ENCODE measurements around the gene PLCB3.
A peak's percentile ranks its signal among the peaks of the same experiment; 100 is the strongest.

Gene PLCB3

GRCh38 chr11:64252003-64252872, 908 bp downstream of the PLCB3 start:
- DNase-seq: peak; percentile 64

- no peak for DNase-seq
These were observed 1.7 kb downstream of the PLCB3 start for GRCh38 chr11:64253043-64253442.

GRCh38 chr11:64253481-64253880, 2.2 kb downstream of the PLCB3 start:
- no peak for DNase-seq

GRCh38 chr11:64254326-64254725, 3.0 kb downstream of the PLCB3 start:
- no peak for DNase-seq

GRCh38 chr11:64255135-64256128, 4.1 kb downstream of the PLCB3 start:
- DNase-seq: no peak

GRCh38 chr11:64256300-64256699, 5.0 kb downstream of the PLCB3 start:
- DNase-seq: no peak

GRCh38 chr11:64258356-64258755, 7.0 kb downstream of the PLCB3 start:
- no peak for DNase-seq

- no peak for DNase-seq
These were observed 7.7 kb downstream of the PLCB3 start for GRCh38 chr11:64258946-64259532.

- no peak for DNase-seq
These were observed 8.3 kb downstream of the PLCB3 start for GRCh38 chr11:64259533-64260067.

- no peak for DNase-seq
These were observed 8.9 kb downstream of the PLCB3 start for GRCh38 chr11:64260147-64260708.

- DNase-seq: no peak
These were observed 10.3 kb downstream of the PLCB3 start for GRCh38 chr11:64261556-64262080.

GRCh38 chr11:64262271-64263002, 11.1 kb downstream of the PLCB3 start:
- no peak for DNase-seq

GRCh38 chr11:64263021-64263946, 12.0 kb downstream of the PLCB3 start:
- no peak for DNase-seq

- DNase-seq: no peak
These were observed 12.6 kb downstream of the PLCB3 start for GRCh38 chr11:64263947-64264317.

- DNase-seq: no peak
These were observed 13.1 kb downstream of the PLCB3 start for GRCh38 chr11:64264371-64264852.

- no peak for DNase-seq
These were observed 14.1 kb downstream of the PLCB3 start for GRCh38 chr11:64265176-64266160.

- no peak for DNase-seq
These were observed 15.0 kb downstream of the PLCB3 start for GRCh38 chr11:64266339-64266738.

- no peak for DNase-seq
These were observed 16.0 kb downstream of the PLCB3 start for GRCh38 chr11:64267207-64267945.

Data from DMS53 (cell line).